Left ventricle myocardium inferior (tissue), 1 donor: ENCODE results near the gene TTI1. TPM values are rescaled to one million over a fixed set of nuclear protein-coding genes. Genes with fewer than 3 reads are reported as not detected.

Experiments used
- DNase-seq: peaks from one replicate; pipeline ENCODE4 v3.0.0-alpha.2; 2020
- H3K27ac ChIP-seq: fragments of 200-600 bp; replicated peaks from 2 replicates; pipeline ENCODE4 v1.8.0; 2021
- H3K27me3 ChIP-seq: fragments of 200-600 bp; 2 replicates; pipeline ENCODE4 v1.8.0; 2021; ENCODE audit warnings: low read depth
- H3K36me3 ChIP-seq: fragments of 200-600 bp; 2 replicates; pipeline ENCODE4 v1.8.0; 2021
- H3K4me1 ChIP-seq: fragments of 200-600 bp; 2 replicates; pipeline ENCODE4 v1.8.0; 2021
- H3K4me3 ChIP-seq: fragments of 200-600 bp; 2 replicates; pipeline ENCODE4 v1.8.0; 2021; ENCODE audit warnings: mild to moderate bottlenecking, moderate library complexity
- H3K9me3 ChIP-seq: fragments of 200-600 bp; replicated peaks from 2 replicates; pipeline ENCODE4 v1.8.0; 2021
- intact Hi-C: fragments of 100-400 bp; cut with micrococcal nuclease; formaldehyde crosslinking; loops from one replicate; pipeline ENCODE4 v1.11.0; 2022
- total RNA-seq: library from RNA; stranded (reverse); fragmentation: NEBNext Ultra II Directional; extraction: Animal tissue kit (Norgen Biotek cat#: 25700); gene quantifications from one replicate; pipeline ENCODE4 v1.2.1, GENCODE V29; 2021
- TF ChIP-seq, protein P1 (sequence below): fragments of 200-600 bp; IDR thresholded peaks from 2 replicates; pipeline ENCODE4 v1.8.0; 2021; ENCODE audit warnings: antibody characterized with exemption, mild to moderate bottlenecking, borderline replicate concordance
- donor health status: DM: no; HTN: yes; CAD: no; lungs with severe emphysema.

The TTI1 gene
- total RNA-seq, 1 donor from 2014 or later = 12.1 TPM

DNA sequence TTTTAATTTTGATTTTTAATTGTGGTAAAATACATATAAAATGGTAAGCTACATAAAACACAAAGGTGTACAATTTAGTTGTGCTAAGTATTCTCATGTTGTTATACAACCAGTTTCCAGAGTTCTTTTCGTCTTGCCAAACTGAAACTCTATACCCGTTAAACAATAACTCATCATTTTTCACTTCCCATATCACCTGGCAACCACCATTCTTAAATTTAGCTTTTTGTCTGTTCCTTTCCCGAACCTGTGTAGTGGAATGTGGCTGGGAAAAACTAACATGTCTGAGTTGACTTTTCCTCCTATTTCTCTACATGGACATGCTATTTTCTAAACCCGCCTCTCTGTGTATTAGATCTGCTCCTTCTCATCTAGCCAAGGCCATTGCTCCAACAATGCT is 27.9 kb upstream of the TTI1 start:
- Histone ChIP-seq H3K27ac (no peak overlapping the region), H3K4me3 (no peak overlapping the region), H3K27me3 (no peaks in the 10 kb centered on the region), H3K36me3 (peaks cover 81% of the 10 kb centered on the region), H3K9me3 (no peaks in the 10 kb centered on the region), H3K4me1 (peaks cover 31% of the 10 kb centered on the region)
- TF ChIP-seq, protein P1, sequence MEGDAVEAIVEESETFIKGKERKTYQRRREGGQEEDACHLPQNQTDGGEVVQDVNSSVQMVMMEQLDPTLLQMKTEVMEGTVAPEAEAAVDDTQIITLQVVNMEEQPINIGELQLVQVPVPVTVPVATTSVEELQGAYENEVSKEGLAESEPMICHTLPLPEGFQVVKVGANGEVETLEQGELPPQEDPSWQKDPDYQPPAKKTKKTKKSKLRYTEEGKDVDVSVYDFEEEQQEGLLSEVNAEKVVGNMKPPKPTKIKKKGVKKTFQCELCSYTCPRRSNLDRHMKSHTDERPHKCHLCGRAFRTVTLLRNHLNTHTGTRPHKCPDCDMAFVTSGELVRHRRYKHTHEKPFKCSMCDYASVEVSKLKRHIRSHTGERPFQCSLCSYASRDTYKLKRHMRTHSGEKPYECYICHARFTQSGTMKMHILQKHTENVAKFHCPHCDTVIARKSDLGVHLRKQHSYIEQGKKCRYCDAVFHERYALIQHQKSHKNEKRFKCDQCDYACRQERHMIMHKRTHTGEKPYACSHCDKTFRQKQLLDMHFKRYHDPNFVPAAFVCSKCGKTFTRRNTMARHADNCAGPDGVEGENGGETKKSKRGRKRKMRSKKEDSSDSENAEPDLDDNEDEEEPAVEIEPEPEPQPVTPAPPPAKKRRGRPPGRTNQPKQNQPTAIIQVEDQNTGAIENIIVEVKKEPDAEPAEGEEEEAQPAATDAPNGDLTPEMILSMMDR = no peak
- intact Hi-C loops = no loop called here
- no peak for DNase-seq

DNA sequence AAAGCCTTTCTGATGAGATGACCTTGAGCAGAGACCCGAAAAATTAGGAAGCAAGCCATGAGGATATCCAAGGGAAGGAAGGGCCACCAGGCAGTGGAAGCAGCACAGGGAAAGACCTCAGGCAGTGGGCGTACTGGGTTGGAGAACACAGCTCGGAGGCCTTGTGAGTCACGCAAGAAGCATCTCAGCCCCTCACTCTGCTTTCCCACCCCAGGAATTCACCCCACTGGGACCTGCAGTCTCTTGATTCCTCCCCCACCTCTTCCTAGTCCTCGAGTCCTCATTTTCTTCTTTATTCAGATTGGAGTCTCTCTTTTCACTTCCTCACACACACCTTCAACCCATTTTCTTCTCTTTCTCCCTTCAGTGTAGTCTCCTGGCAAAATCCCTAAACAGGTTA is 27.3 kb upstream of the TTI1 start:
- H3K27ac ChIP-seq = no peak overlapping the region

GRCh38 chr20:38059832-38060231 is 26.6 kb upstream of the TTI1 start:
- no peak for DNase-seq
- Histone ChIP-seq H3K27me3 (no peaks in the 10 kb centered on the region), H3K27ac (no peak overlapping the region), H3K9me3 (no peaks in the 10 kb centered on the region), H3K4me1 (peaks cover 30% of the 10 kb centered on the region), H3K36me3 (peaks cover 76% of the 10 kb centered on the region), H3K4me3 (no peak overlapping the region)
- TF ChIP-seq, protein P1 = no peak
- intact Hi-C loops = loop anchor here (5.0 kb wide), 2 partner anchors 107 to 162 kb away; partner anchors contain the start of gene TGM2

More for the DNA sequence above, 27.3 kb upstream of the TTI1 start:
- no peak overlapping the region for H3K4me3 ChIP-seq
- TF ChIP-seq, protein P1 = no peak
- no peaks in the 10 kb centered on the region for H3K27me3 ChIP-seq
- H3K9me3 ChIP-seq = no peaks in the 10 kb centered on the region
- DNase-seq = no peak
- intact Hi-C loops = no loop called here
- peaks cover 27% of the 10 kb centered on the region for H3K4me1 ChIP-seq
- H3K36me3 ChIP-seq = peaks cover 79% of the 10 kb centered on the region

DNA sequence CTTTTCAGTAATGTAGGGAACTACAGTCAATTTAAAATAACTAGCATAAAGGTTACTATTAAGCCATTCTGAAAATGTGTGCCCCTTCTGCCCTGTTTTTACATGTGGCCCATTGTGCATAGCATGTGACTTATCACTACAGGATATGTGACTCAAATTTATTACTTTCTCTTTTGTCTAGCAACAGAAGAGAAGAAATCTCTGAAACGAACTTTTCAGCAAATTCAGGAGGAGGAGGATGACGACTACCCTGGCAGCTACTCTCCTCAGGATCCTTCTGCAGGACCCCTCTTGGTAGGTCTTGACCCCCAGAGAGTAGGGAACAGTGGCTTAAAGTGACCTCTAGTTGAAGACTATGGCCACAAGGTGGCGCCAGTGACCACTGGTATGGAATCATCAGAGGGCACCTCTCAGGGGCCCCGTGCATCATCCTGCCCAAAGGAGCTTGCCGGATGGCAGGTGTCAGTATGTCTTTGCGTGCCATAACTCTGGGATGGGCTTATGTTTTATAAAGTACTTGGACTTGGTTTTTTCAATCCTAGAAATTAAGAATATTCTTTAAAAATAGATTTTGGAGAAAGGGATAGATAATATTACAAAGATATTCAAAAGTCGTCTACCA is 24.2 kb upstream of the TTI1 start:
- Histone ChIP-seq H3K27ac (no peak overlapping the region), H3K9me3 (no peaks in the 10 kb centered on the region), H3K4me1 (peaks cover 42% of the 10 kb centered on the region), H3K36me3 (peaks cover 55% of the 10 kb centered on the region), H3K4me3 (no peak overlapping the region), H3K27me3 (no peaks in the 10 kb centered on the region)
- TF ChIP-seq, protein P1 = peak; percentile 89
- intact Hi-C loops = loop anchor here (5.0 kb wide), 2 partner anchors 110 to 165 kb away; partner anchors contain the start of gene TGM2
- DNase-seq = peak; percentile 86

DNA sequence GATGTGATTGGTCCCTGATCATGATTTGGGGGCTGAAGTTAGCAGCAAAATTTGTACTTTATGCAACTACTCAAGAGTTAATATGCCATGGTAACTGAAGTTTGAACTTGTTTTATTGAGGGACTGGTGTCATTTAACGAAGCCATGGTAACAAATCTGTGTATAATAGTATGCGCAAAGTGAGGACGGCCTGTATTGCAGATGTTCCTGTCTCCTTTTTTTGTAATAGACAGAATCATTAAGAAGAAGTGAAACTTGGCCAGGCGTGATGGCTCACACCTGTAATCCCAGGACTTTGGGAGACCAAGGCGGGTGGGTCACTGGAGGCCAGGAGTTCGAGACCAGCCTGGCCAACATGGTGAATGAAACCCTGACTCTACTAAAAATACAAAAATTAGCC is 22.6 kb upstream of the TTI1 start:
- intact Hi-C loops = loop anchor here (5.0 kb wide), 2 partner anchors 111 to 166 kb away; partner anchors contain the start of gene TGM2
- Histone ChIP-seq H3K36me3 (peaks cover 54% of the 10 kb centered on the region), H3K4me3 (no peak overlapping the region), H3K27ac (no peak overlapping the region), H3K4me1 (peaks cover 56% of the 10 kb centered on the region), H3K27me3 (no peaks in the 10 kb centered on the region), H3K9me3 (no peaks in the 10 kb centered on the region)
- TF ChIP-seq, protein P1 = no peak
- DNase-seq = no peak
